ENCODE data around the gene NPAS3. TPM values are rescaled to one million over a fixed set of nuclear protein-coding genes. Genes with fewer than 3 reads are reported as not detected.

The NPAS3 gene
- total RNA-seq, 2 experiments from 2014 or later: not detected

GRCh38 chr14:33542338-33543287, 603.9 kb downstream of the NPAS3 start:
- Histone ChIP-seq H3K9me2 (ENCODE audit: insufficient read depth, low read length) (no peaks in the 10 kb centered on the region), H3K4me1 (ENCODE audit: insufficient read depth, low read length, poor library complexity, severe bottlenecking) (no peaks in the 10 kb centered on the region), H3K9me3 (ENCODE audit: low read length) (no peaks in the 10 kb centered on the region), H3K79me2 (ENCODE audit: insufficient read depth, low read depth, low read length) (no peaks in the 10 kb centered on the region), H3K4me2 (ENCODE audit: low read length) (no peak overlapping the region), H3K27ac (ENCODE audit: low read depth, low read length, poor library complexity, severe bottlenecking) (no peak overlapping the region), H3K4me3 (ENCODE audit: low read depth, low read length, poor library complexity, severe bottlenecking) (no peak overlapping the region), H3K36me3 (ENCODE audit: insufficient read depth, low read length) (no peaks in the 10 kb centered on the region), H4K20me1 (ENCODE audit: insufficient read depth, low read length) (no peaks in the 10 kb centered on the region), H2AFZ (ENCODE audit: low read length) (no peak overlapping the region)
- no TSS peak for BruUV-seq (replicated peaks)
- CTCF ChIA-PET (ENCODE audit: unreplicated experiment): no interaction called here
- intact Hi-C loops (cut with micrococcal nuclease; ENCODE audit: unreplicated experiment): no loop called here
- POLR2A ChIA-PET: no interaction called here
- no peak for TF ChIP-seq CTCF (conservative IDR thresholded peaks at IDR 0.05; ENCODE audit: low read length)
- TF ChIP-seq EZH2phosphoT487 (IDR thresholded peaks at IDR 0.05; ENCODE audit: borderline replicate concordance, low read depth, low read length): no peak
- no peak for DNase-seq (ENCODE audit: low spot score)

- ChIA-PET CTCF (ENCODE audit: unreplicated experiment) (no interaction called here), POLR2A (interaction anchor here (0.6 to 1.2 kb wide), 2 partner anchors 117 to 308 kb away, joined by 3 read pairs; no protein-coding TSS in a partner anchor)
- BruUV-seq (replicated peaks): no TSS peak
- H3K4me3 ChIP-seq (ENCODE audit: low read depth, low read length, poor library complexity, severe bottlenecking): no peak overlapping the region
- H3K9me2 ChIP-seq (ENCODE audit: insufficient read depth, low read length): no peaks in the 10 kb centered on the region
- DNase-seq (ENCODE audit: low spot score): no peak
- H3K36me3 ChIP-seq (ENCODE audit: insufficient read depth, low read length): no peaks in the 10 kb centered on the region
- no peaks in the 10 kb centered on the region for H4K20me1 ChIP-seq (ENCODE audit: insufficient read depth, low read length)
- no peaks in the 10 kb centered on the region for H3K9me3 ChIP-seq (ENCODE audit: low read length)
- TF ChIP-seq EZH2phosphoT487 (IDR thresholded peaks at IDR 0.05; ENCODE audit: borderline replicate concordance, low read depth, low read length) (no peak), CTCF (conservative IDR thresholded peaks at IDR 0.05; ENCODE audit: low read length) (no peak)
- H2AFZ ChIP-seq (ENCODE audit: low read length): no peak overlapping the region
- no peak overlapping the region for H3K4me2 ChIP-seq (ENCODE audit: low read length)
- intact Hi-C loops (cut with micrococcal nuclease; ENCODE audit: unreplicated experiment): no loop called here
- no peaks in the 10 kb centered on the region for H3K4me1 ChIP-seq (ENCODE audit: insufficient read depth, low read length, poor library complexity, severe bottlenecking)
- H3K79me2 ChIP-seq (ENCODE audit: insufficient read depth, low read depth, low read length): no peaks in the 10 kb centered on the region
- no peak overlapping the region for H3K27ac ChIP-seq (ENCODE audit: low read depth, low read length, poor library complexity, severe bottlenecking)
Observed at GRCh38 chr14:33545696-33546095, 607.0 kb downstream of the NPAS3 start.

GRCh38 chr14:33548606-33549005, 609.9 kb downstream of the NPAS3 start:
- DNase-seq (ENCODE audit: low spot score): no peak
- H4K20me1 ChIP-seq (ENCODE audit: insufficient read depth, low read length): no peaks in the 10 kb centered on the region
- H3K4me1 ChIP-seq (ENCODE audit: insufficient read depth, low read length, poor library complexity, severe bottlenecking): no peaks in the 10 kb centered on the region
- H3K36me3 ChIP-seq (ENCODE audit: insufficient read depth, low read length): no peaks in the 10 kb centered on the region
- POLR2A ChIA-PET: no interaction called here
- CTCF ChIA-PET (ENCODE audit: unreplicated experiment): no interaction called here
- H3K4me2 ChIP-seq (ENCODE audit: low read length): no peak overlapping the region
- BruUV-seq (replicated peaks): no TSS peak
- H3K27ac ChIP-seq (ENCODE audit: low read depth, low read length, poor library complexity, severe bottlenecking): no peak overlapping the region
- intact Hi-C loops (cut with micrococcal nuclease; ENCODE audit: unreplicated experiment): no loop called here
- no peak overlapping the region for H2AFZ ChIP-seq (ENCODE audit: low read length)
- no peaks in the 10 kb centered on the region for H3K9me3 ChIP-seq (ENCODE audit: low read length)
- H3K9me2 ChIP-seq (ENCODE audit: insufficient read depth, low read length): no peaks in the 10 kb centered on the region
- H3K4me3 ChIP-seq (ENCODE audit: low read depth, low read length, poor library complexity, severe bottlenecking): no peak overlapping the region
- no peaks in the 10 kb centered on the region for H3K79me2 ChIP-seq (ENCODE audit: insufficient read depth, low read depth, low read length)
- TF ChIP-seq CTCF (conservative IDR thresholded peaks at IDR 0.05; ENCODE audit: low read length) (no peak), EZH2phosphoT487 (IDR thresholded peaks at IDR 0.05; ENCODE audit: borderline replicate concordance, low read depth, low read length) (no peak)
